ENCODE results near the gene CCDC12.

CCDC12 gene

GRCh38 chr3:46996689-46997452 is 20.3 kb upstream of the CCDC12 start:
- DNase-seq (ENCODE audit: low spot score): no peak

- no peak for DNase-seq (ENCODE audit: low spot score)
Measured at GRCh38 chr3:46995901-46996562, 19.5 kb upstream of the CCDC12 start.

DNA sequence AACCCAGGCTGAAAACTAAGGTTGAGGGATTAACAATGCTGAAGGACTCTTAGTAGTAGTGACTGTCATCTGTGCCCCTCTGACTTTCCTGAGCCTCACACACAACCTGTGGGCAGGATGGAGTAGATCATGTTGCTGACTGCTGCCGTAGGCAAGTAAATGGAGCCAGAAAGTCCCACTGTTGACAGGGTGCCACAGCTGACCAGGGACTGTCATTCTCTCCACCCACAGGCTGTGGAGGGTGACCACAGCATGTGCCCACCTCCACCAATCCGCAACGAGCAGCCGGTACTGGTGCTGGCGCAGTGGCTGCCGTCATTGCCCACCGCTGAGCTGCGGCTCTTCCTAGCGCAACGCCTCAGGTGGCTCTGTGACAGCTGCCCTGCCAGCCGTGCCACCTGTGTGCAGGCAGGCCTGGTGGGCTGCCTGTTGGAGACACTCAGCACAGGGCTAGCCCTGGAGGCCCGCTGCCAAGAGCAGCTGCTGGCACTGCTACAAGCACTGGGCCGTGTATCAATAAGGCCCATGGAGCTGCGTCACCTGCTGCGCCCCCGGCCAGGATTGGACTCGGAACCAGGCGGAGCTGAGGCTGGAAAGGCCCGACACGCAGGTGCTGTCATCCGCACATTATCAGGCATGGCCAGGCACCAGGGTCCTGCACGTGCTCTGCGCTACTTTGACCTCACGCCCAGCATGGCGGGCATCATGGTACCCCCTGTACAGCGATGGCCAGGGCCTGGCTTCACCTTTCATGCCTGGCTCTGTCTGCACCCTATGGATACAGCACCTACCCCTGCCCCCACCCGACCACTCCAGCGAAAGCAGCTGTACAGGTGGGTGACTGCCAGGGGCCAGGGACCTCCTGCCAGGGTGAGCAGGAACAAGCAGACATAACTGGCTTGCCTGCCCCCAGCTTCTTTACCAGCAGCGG is 18.5 kb upstream of the CCDC12 start:
- DNase-seq (ENCODE audit: low spot score): no peak

GRCh38 chr3:46993986-46994385 is 17.4 kb upstream of the CCDC12 start:
- DNase-seq (ENCODE audit: low spot score): no peak

DNA sequence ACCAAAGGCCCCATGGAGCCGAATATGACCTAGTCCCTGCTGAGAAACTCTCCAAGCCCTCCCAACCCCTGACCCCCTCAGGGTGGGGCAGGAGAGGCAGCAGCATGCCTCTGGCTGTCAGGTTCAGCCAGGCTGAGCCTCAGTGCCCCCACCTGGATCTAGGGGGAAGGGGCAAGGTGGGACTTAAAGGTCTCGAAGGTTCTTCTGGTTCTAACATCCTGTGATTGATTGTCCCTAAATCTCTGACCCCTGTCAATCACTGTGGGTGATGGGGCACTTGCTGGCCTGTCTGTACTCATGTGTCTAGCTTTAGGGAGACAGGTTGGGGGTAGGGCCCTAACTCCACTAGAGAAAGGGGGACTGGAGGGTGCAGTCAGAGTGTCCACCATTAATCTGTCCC is 16.7 kb upstream of the CCDC12 start:
- DNase-seq (ENCODE audit: low spot score): no peak

DNA sequence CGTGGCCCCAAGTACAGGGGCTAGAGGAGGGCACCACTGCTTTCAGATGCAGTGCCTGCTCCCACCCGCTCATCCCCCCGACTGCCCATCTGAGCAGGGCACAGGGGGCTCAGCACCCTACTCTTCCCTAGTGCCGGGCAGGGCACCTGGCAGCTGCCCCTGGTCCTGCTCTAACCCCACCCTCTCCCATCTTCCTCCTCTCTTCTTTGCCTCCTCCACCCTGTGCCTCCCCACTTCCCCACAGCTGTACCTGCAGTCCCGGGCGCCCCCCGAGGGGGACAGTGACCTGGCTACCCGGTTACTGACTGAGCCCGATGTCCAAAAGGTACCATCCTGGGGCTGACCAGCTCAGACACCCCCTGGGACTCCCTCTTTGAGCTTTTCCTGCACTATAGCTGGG is 15.7 kb upstream of the CCDC12 start:
- DNase-seq (ENCODE audit: low spot score): no peak

GRCh38 chr3:46991406-46992165 is 15.0 kb upstream of the CCDC12 start:
- no peak for DNase-seq (ENCODE audit: low spot score)

DNA sequence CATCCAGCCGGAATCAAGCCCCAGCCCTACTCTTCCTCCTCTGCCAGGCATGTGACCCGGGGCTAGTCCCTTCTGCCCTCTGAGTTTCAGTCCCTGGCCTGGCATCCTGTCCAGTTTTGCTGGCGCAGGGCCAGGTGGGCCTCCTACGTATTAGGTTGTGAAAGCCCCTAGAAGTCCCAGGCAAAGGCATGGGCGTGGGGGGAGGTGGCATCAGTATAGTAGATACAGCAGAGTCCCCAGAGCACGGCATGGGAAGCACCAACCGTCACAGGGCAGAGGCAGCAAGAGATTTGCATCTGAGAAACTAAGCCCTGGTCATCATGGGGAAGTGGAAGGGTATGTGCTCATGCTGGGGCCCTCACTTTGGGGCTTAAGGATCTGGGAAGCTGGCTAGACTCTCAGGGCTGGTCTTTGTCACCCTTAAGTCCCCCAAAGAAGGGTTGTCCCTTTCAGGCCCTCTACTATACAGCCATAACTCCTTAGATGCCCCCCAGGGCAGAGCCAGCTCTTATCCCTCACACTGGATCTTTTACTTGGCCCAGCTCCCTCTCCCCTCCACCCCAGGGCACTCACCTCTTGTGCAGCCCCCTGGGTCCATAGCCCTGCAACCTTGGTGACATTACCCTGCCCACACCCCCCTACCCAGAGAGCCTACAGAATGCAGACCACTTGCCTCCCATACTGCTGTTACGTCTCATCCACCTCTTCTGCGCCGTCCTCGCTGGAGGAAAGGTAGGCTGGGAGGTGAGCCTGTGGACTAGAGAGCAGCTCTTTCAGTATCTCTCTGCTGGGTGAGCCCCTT is 14.2 kb upstream of the CCDC12 start:
- no peak for DNase-seq (ENCODE audit: low spot score)

GRCh38 chr3:46989146-46989810 is 12.7 kb upstream of the CCDC12 start:
- DNase-seq (ENCODE audit: low spot score): no peak

- DNase-seq (ENCODE audit: low spot score): no peak
Measured at GRCh38 chr3:46988616-46989015, 12.1 kb upstream of the CCDC12 start.

- no peak for DNase-seq (ENCODE audit: low spot score)
Measured at GRCh38 chr3:46987743-46988401, 11.3 kb upstream of the CCDC12 start.

GRCh38 chr3:46987319-46987742 is 10.8 kb upstream of the CCDC12 start:
- no peak for DNase-seq (ENCODE audit: low spot score)

DNA sequence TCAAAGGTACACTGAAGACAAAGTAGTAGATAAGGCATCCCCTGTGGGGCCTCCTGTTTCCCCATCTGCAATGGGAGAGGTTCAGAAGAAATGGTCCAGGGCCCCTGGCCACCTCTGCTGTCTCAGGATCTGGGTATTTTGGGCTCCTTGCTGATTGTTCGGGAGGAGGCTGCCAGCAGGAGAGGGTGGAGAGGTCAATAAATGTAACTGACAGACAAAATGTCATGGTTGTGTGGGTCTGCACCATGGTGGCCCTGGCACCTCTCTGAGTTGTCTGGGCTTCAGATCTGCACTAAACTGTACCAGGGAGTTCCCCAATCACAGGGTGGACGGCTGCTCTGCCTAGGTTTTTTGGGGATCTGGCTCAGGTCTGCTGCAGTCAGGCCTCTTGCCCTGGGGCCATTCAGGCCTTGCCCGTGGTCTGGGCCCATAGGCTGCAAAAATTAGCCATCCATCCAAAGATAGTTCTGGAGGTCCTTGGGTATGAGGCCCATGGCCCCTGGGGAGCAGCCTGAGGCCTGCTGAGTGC is 10.3 kb upstream of the CCDC12 start:
- no peak for DNase-seq (ENCODE audit: low spot score)

- DNase-seq (ENCODE audit: low spot score): no peak
Measured at GRCh38 chr3:46986055-46986730, 9.6 kb upstream of the CCDC12 start.

GRCh38 chr3:46985588-46985987 is 9.0 kb upstream of the CCDC12 start:
- no peak for DNase-seq (ENCODE audit: low spot score)

DNA sequence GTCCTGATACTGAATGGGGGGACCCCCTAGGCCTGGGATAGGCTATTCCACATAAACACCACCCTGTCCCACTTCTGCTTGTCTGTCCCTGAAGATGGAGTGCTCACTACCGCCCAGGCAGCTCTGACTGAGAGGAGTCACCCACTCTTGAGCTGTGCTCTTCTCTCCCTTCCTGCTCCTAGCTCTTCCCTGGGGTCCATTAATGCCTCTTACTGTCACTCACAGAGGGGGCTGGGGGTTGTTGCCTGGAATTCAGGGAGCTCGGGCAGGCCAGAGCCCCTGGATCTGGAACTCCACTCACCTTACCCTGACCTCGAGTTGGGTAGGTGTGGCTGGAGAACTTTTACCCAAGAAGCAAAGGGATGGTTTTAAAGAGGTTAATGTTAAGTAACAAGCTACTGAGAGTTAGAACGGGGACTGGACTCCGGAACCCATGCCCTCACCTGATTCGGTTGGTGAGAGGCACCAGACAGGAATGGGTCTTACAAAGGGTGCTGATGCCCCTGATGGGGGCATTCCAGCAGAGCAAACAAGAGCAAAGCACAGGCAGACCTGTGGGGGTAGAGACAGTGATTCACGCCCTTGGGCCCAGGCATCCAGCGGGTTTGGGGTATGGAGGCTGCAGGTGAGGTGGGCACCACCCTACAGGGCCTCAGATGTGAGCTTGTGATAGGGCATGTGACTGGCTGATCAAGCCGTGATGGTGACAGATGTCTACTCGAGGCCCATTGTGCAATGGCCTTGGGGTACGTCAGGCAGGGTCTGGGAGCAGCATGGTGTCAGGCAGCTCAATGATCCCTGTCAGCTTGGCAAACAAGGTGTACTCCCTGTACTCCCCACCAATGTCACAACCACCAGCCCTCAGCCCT is 8.3 kb upstream of the CCDC12 start:
- DNase-seq (ENCODE audit: low spot score): no peak

DNA sequence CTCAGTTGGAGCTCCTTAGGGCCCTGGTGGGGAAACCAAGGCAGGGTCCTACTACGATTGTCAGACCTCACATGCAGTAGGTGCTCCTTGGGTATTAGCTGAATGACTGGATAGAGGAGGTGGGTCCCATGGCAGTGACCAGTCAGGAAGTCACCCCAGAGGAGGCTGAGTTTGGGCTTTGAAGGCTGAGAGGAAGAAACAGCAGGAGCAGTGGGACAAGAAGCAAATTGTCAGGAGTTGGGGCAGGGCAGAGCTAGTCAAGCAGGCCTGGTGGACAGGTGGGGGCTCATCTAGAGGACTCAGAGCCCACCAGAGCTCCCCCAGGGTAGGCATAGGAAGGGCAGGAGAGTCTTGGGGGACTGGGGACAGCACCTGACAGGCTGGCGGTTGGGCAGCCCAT is 6.0 kb upstream of the CCDC12 start:
- no peak for DNase-seq (ENCODE audit: low spot score)

GRCh38 chr3:46981932-46982471 is 5.5 kb upstream of the CCDC12 start:
- DNase-seq (ENCODE audit: low spot score): no peak

Measured in COLO829 (cell line).